ENCODE results near the gene ID2.

The ID2 gene

DNA sequence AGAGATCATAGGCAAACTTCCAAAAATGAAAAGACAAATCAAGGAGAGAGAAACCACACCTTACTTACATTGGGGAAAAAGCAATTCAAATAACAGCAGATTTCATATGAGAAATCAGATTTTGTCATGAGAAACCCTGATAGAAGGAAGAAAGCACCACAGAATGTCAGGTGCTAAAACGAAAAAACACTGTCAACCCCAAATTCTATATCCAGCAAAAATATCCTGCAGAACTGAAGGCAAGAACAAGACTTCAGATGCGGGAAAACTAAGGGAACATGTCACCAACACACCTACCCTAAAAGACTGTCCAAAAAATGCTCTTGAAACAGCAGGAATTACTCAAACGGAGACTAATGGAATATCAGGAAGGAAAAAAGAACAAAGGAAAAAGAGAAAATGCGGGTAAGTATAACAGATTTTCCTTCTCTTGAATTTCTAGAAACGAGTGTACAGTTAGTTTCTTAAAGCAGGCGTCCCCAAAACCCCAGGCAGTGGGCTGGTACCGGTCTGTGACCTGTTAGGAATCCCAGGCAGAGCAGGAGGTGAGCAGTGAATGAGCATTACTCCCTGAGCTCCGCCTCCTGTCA lies 7.3 kb upstream of the ID2 start:
- H3K23ac ChIP-seq (ENCODE audit: low read depth, low read length, poor library complexity): no peak overlapping the region
- DNase-seq (ENCODE audit: low spot score): no peak
- no peak overlapping the region for H2AK5ac ChIP-seq (ENCODE audit: low read depth, low read length)

DNA sequence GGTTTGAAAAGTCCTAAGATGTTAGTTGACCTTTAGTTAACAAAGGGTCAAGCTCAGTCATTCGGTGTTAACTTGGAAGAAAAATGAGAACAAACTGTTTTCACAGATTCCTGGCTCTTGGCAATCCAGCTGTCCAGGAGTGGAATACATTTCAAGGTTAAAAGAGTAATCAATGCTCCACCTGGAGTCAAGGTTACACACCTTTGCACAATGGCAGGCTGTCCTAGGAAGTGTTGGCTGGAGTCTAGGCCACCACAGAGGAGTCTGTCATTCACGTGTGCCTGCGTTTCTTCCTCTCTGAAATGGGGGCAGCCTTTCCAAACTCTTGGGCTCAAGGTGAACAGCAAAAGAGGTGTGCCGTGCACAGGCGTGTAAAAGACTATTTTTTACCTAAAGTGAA lies 6.3 kb upstream of the ID2 start:
- H3K4me1 ChIP-seq (ENCODE audit: control insufficient read depth in 2 of 2, insufficient read depth in 1 of 2, low read depth in 1 of 2, low read length in 2 of 2): peaks cover 15 to 18% of the 10 kb centered on the region in 2 donors
- no peak overlapping the region for H3K4ac ChIP-seq (ENCODE audit: low read length)
- H2BK15ac ChIP-seq (ENCODE audit: low read length): no peak overlapping the region
- H3K18ac ChIP-seq (ENCODE audit: low read length): no peak overlapping the region
- no peak overlapping the region for H2BK120ac ChIP-seq (ENCODE audit: low read depth, low read length)
- no peak overlapping the region for H2BK12ac ChIP-seq (ENCODE audit: low read length)
- peaks cover 15 to 25% of the 10 kb centered on the region in 2 donors for H3K9me3 ChIP-seq (replicated peaks in 1 of 2; ENCODE audit: control insufficient read depth in 2 of 2, insufficient read depth in 1 of 2, low read depth in 1 of 2, low read length in 2 of 2)
- no peaks in the 10 kb centered on the region for H3K79me1 ChIP-seq (ENCODE audit: low read depth, low read length)
- WGBS, 2 donors (ENCODE audit: extremely low coverage in 2 of 2, insufficient read length in 2 of 2, insufficient replicate concordance in 1 of 2): no CpG with 5 or more reads among the region's 5 CpGs
- no peak overlapping the region for H3K9ac ChIP-seq (ENCODE audit: low read depth, low read length, poor library complexity)
- H4K8ac ChIP-seq (ENCODE audit: low read depth, low read length): no peak overlapping the region
- no peak overlapping the region for H2AK5ac ChIP-seq (ENCODE audit: low read depth, low read length)
- H3K27ac ChIP-seq (replicated peaks; ENCODE audit: low read length): no peak overlapping the region
- H3K4me2 ChIP-seq (ENCODE audit: insufficient read depth, low read length, poor library complexity, severe bottlenecking): no peak overlapping the region
- no peaks in the 10 kb centered on the region for H3K36me3 ChIP-seq (replicated peaks in 1 of 2; ENCODE audit: control insufficient read depth in 2 of 2, insufficient read depth in 2 of 2, low read length in 2 of 2)
- H3K4me3 ChIP-seq (ENCODE audit: low read length in 2 of 2): no peak overlapping the region
- no peak for DNase-seq (ENCODE audit: low spot score)
- H2AFZ ChIP-seq (ENCODE audit: low read length): no peak overlapping the region
- no peak overlapping the region for H3K23ac ChIP-seq (ENCODE audit: low read depth, low read length, poor library complexity)
- H3K14ac ChIP-seq (ENCODE audit: low read length): no peak overlapping the region
- H4K91ac ChIP-seq (ENCODE audit: low read depth, low read length, poor library complexity): no peak overlapping the region
- no peak overlapping the region for H2BK5ac ChIP-seq (ENCODE audit: low read length)
- H3K27me3 ChIP-seq (ENCODE audit: control insufficient read depth in 3 of 3, insufficient read depth in 3 of 3, low read depth in 1 of 3, low read length in 3 of 3): peaks cover 0 to 16% (median 4%) of the 10 kb centered on the region in 3 experiments

More for the DNA sequence above, 7.3 kb upstream of the ID2 start:
- no peaks in the 10 kb centered on the region for H3K79me1 ChIP-seq (ENCODE audit: low read depth, low read length)
- no peak overlapping the region for H4K91ac ChIP-seq (ENCODE audit: low read depth, low read length, poor library complexity)
- H2BK12ac ChIP-seq (ENCODE audit: low read length): no peak overlapping the region
- no peak overlapping the region for H4K8ac ChIP-seq (ENCODE audit: low read depth, low read length)
- no peak overlapping the region for H3K18ac ChIP-seq (ENCODE audit: low read length)
- H3K4me2 ChIP-seq (ENCODE audit: insufficient read depth, low read length, poor library complexity, severe bottlenecking): no peak overlapping the region
- H2AFZ ChIP-seq (ENCODE audit: low read length): no peak overlapping the region
- peaks cover 15 to 25% of the 10 kb centered on the region in 2 donors for H3K9me3 ChIP-seq (replicated peaks in 1 of 2; ENCODE audit: control insufficient read depth in 2 of 2, insufficient read depth in 1 of 2, low read depth in 1 of 2, low read length in 2 of 2)
- H3K14ac ChIP-seq (ENCODE audit: low read length): no peak overlapping the region
- no peak overlapping the region for H3K4me3 ChIP-seq (ENCODE audit: low read length in 2 of 2)
- no peak overlapping the region for H2BK15ac ChIP-seq (ENCODE audit: low read length)
- H3K36me3 ChIP-seq (replicated peaks in 1 of 2; ENCODE audit: control insufficient read depth in 2 of 2, insufficient read depth in 2 of 2, low read length in 2 of 2): no peaks in the 10 kb centered on the region
- no peak overlapping the region for H3K9ac ChIP-seq (ENCODE audit: low read depth, low read length, poor library complexity)
- no CpG with 5 or more reads among the region's 8 CpGs for WGBS, 2 donors (ENCODE audit: extremely low coverage in 2 of 2, insufficient read length in 2 of 2, insufficient replicate concordance in 1 of 2)
- H2BK5ac ChIP-seq (ENCODE audit: low read length): no peak overlapping the region
- no peak overlapping the region for H3K27ac ChIP-seq (replicated peaks; ENCODE audit: low read length)
- H2BK120ac ChIP-seq (ENCODE audit: low read depth, low read length): no peak overlapping the region
- H3K4me1 ChIP-seq (ENCODE audit: control insufficient read depth in 2 of 2, insufficient read depth in 1 of 2, low read depth in 1 of 2, low read length in 2 of 2): peaks cover 8% of the 10 kb centered on the region in 2 donors
- peaks cover 0 to 16% (median 4%) of the 10 kb centered on the region in 3 experiments for H3K27me3 ChIP-seq (ENCODE audit: control insufficient read depth in 3 of 3, insufficient read depth in 3 of 3, low read depth in 1 of 3, low read length in 3 of 3)
- no peak overlapping the region for H3K4ac ChIP-seq (ENCODE audit: low read length)

DNA sequence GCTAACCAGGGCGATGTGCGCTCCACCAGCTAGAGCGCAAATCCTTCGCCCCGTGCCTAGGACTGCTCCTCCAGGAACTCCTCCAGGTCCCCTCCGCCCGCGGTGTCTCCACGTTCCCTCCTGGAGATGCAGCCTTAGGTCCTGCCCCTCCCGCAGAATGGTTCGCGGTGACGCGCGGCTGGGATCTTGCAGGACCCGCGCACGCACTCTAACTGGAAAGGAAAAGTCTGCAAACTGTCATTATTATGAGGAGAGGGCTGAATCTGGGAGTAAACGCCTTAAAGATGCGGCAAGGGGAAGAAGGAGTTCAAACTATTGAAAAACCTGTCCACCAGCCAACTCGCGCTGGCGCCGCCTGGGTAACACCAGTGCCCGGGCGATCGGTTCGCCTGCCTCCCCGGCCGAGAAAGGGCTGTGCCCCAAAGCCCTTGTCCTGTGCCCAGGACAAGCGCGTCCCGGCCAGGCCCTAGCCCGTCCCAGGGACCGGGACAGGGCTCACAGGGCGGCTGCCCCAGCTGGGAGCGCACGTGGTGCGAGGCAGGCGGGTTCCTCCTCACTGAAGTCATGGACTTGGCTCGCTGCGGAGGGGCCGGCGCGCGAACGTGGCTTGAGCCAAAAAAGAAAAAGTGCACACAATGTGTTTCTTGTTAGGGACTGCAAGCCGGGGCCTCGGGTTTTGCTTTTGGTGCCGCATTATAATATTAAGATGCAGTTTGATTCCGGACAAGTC lies 5.5 kb upstream of the ID2 start:
- Histone ChIP-seq H2BK12ac (ENCODE audit: low read length) (peak overlapping the region; percentile 35), H3K4me2 (ENCODE audit: insufficient read depth, low read length, poor library complexity, severe bottlenecking) (peak overlapping the region; percentile 79), H3K9ac (ENCODE audit: low read depth, low read length, poor library complexity) (peak overlapping the region; percentile 87), H2AFZ (ENCODE audit: low read length) (no peak overlapping the region), H3K27ac (replicated peaks; ENCODE audit: low read length) (no peak overlapping the region), H4K91ac (ENCODE audit: low read depth, low read length, poor library complexity) (peak overlapping the region; percentile 87), H2BK15ac (ENCODE audit: low read length) (peak overlapping the region; percentile 93), H3K14ac (ENCODE audit: low read length) (peak overlapping the region; percentile 83), H2AK5ac (ENCODE audit: low read depth, low read length) (no peak overlapping the region), H4K8ac (ENCODE audit: low read depth, low read length) (no peak overlapping the region), H3K79me1 (ENCODE audit: low read depth, low read length) (no peaks in the 10 kb centered on the region), H3K4ac (ENCODE audit: low read length) (peak overlapping the region; percentile 24), H3K36me3 (replicated peaks in 1 of 2; ENCODE audit: control insufficient read depth in 2 of 2, insufficient read depth in 2 of 2, low read length in 2 of 2) (no peaks in the 10 kb centered on the region), H3K4me3 (ENCODE audit: low read length in 2 of 2) (peak overlapping the region in 1 of 2 donors; percentile 67), H3K4me1 (ENCODE audit: control insufficient read depth in 2 of 2, insufficient read depth in 1 of 2, low read depth in 1 of 2, low read length in 2 of 2) (peaks cover 17 to 22% of the 10 kb centered on the region in 2 donors), H3K18ac (ENCODE audit: low read length) (peak overlapping the region; percentile 98), H3K23ac (ENCODE audit: low read depth, low read length, poor library complexity) (no peak overlapping the region), H3K9me3 (replicated peaks in 1 of 2; ENCODE audit: control insufficient read depth in 2 of 2, insufficient read depth in 1 of 2, low read depth in 1 of 2, low read length in 2 of 2) (peaks cover 15 to 25% of the 10 kb centered on the region in 2 donors), H2BK5ac (ENCODE audit: low read length) (peak overlapping the region; percentile 90), H2BK120ac (ENCODE audit: low read depth, low read length) (peak overlapping the region; percentile 84), H3K27me3 (ENCODE audit: control insufficient read depth in 3 of 3, insufficient read depth in 3 of 3, low read depth in 1 of 3, low read length in 3 of 3) (peaks cover 0 to 16% (median 4%) of the 10 kb centered on the region in 3 experiments)
- WGBS, 2 donors (ENCODE audit: extremely low coverage in 2 of 2, insufficient read length in 2 of 2, insufficient replicate concordance in 1 of 2): no CpG with 5 or more reads among the region's 51 CpGs
- peak; percentile 9 for DNase-seq (ENCODE audit: low spot score)
